GM21360 (cell line): ENCODE results near the gene HOXC9.

ENCODE experiments used
- ATAC-seq: cut with Tn5 transposase; IDR thresholded peaks from one replicate; pipeline ENCODE4 v1.9.1; 2021; ENCODE audit warnings: mild to moderate bottlenecking, moderate library complexity; ENCODE audit not compliant: unreplicated experiment

HOXC9 gene

DNA sequence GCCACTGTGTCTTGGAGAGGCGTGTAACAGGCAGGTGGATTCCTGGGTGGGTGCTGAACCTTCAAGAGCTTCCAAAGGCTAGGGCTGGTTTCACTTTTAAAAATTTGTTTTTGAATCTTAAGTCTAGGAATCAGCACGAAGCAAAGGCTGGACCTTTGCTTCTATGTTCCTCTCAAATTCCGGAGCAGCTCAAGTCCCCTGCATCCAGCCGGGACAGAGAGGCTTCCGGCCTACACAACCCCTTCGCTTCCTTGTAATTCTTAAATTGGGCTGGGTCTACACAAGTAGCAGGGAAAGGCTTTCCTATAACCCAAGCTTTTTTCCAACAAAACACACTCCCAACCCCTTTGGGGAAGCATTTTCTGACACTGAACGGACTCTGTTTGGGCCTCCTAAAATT lies 37.0 kb upstream of the HOXC9 start:
- no peak for ATAC-seq

- ATAC-seq = no peak
Observed at GRCh38 chr12:53963434-53964314, 36.3 kb upstream of the HOXC9 start.

- ATAC-seq = no peak
Observed at GRCh38 chr12:53964315-53964713, 35.6 kb upstream of the HOXC9 start.

DNA sequence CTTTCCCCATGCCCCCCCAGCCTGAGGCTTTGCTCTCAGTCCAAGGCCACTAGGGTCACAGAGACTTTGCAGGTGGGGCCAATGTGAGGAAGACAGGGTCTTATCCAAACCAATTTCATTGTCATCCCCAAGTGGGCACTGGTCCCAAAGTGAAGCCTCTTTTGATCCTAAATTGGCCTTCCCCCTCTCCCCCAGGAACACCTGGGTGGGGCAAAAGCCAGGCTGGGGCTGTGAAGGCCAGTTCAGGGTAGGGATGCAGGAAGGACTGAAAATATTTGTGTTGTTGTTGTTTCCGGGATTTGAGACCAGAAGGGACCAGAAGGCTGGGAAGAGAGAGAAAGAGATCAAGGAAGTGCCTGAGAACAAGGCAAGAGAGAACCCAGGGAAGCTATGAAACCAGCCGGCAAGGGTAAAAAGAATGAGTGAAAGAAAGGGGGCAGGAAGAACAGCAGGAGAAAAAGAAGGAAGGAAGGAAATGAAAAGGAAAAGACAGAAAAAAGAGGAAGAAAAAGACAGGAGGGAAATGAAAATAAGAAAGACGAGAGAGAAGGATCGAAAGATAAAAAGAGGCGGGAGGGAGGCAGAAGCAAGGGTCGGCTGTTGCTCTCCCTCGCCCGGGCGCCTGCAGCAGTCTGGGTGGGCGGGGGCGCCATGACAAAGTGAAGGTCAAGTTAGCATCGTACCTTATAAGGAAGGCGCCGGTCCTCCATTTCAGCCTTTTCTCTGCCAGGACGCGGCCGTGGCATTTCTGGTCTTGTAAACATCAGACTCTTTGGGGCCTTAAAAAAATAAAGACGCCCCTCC lies 34.5 kb upstream of the HOXC9 start:
- ATAC-seq = no peak

GRCh38 chr12:53966085-53966384 lies 33.9 kb upstream of the HOXC9 start:
- ATAC-seq = no peak

- ATAC-seq = no peak
Observed at GRCh38 chr12:53966385-53967133, 33.4 kb upstream of the HOXC9 start.

- no peak for ATAC-seq
Observed at GRCh38 chr12:53967421-53967925, 32.5 kb upstream of the HOXC9 start.

DNA sequence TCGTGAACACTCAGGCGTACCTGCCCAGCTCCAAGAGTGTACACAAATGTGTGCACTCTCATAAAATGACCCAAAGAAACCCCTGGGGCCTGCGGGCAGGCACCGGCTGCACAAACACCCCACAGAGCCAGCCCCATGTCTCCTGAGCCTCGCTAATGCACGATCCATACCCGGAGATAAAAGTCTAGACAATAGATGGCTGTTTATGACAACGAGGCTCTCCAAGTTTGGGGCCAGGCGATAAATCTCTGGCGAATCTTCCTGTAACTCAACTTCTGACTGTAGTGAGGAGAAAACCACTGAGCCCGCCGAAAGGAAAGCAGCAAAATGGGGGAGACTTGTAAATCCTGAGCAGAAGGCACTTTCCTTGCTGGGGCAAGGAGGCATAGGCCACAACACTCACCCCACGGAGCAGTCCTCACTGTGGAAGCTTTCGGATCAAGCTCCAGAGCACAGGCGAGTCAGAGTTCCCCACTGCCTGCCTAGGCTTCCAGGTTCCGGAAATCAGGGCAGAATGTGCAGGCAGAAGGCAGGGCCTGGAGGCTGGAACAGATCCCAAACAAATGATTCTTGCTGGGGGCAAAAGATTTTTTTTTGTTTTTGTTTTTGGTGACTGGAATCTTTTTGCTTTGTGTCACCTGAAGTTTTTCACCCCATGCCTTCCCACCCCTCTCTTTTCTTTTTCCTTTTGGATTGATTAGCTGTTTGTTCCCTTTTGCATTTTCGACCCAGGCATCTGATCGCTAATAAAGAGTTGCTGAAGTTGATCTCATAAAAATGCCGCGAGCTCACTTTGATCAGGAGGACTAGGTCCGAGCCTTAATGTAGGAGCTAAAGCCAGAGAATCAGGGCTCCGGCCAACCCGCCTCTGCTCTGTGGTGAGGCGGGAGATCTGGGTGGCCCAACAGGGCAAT lies 31.5 kb upstream of the HOXC9 start:
- no peak for ATAC-seq

GRCh38 chr12:53969588-53970259 lies 30.2 kb upstream of the HOXC9 start:
- ATAC-seq = no peak

- ATAC-seq = no peak
Observed at GRCh38 chr12:53970451-53970850, 29.5 kb upstream of the HOXC9 start.

- ATAC-seq = no peak
Observed at GRCh38 chr12:53971129-53971528, 28.8 kb upstream of the HOXC9 start.

DNA sequence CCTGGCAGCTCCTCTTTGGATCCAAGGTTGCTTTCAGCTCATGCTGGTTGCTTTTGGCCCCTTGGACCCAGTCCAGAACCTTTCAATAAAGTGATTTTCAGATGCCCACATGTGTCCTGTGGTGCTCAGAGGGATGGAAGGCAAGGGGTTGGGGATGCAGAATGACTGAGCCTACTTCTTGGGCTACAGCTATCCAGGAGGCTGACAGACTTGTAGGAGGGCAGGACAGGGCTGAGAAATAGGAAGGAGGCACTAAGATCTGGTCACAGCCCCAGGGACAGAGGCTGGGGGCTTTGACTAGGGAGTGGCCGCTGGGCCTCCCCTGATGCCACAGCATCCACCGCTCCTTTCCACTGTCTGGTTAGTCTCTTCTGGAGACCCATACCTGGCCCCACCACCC lies 28.3 kb upstream of the HOXC9 start:
- no peak for ATAC-seq

- ATAC-seq = no peak
Observed at GRCh38 chr12:53972152-53972702, 27.7 kb upstream of the HOXC9 start.

GRCh38 chr12:53972722-53973235 lies 27.2 kb upstream of the HOXC9 start, which contains the start of gene HOXC11:
TSS of gene HOXC11 (plus strand) at chr12:53973126. CDS start at chr12:53973242, 116 bp downstream.
- ATAC-seq = no peak

DNA sequence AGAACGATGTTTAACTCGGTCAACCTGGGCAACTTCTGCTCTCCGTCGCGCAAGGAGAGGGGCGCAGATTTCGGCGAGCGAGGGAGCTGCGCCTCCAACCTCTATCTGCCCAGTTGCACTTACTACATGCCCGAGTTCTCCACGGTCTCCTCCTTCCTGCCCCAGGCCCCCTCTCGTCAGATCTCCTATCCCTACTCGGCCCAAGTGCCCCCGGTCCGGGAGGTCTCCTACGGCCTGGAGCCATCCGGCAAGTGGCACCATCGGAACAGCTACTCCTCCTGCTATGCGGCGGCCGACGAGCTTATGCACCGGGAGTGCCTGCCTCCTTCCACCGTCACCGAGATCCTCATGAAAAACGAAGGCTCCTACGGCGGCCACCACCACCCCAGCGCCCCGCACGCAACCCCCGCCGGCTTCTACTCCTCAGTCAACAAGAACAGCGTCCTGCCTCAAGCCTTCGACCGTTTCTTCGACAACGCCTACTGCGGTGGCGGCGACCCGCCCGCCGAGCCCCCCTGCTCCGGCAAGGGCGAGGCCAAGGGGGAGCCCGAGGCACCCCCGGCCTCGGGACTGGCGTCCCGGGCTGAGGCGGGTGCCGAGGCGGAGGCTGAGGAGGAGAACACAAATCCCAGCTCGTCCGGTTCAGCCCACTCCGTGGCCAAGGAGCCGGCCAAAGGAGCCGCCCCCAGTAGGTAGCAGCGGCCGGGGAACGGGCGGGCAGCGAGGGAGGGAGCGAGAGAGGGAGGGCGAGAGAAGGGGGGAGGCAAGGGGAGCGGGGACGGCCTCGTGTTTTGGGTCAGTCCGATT lies 26.5 kb upstream of the HOXC9 start:
- no peak for ATAC-seq

- ATAC-seq = no peak
Observed at GRCh38 chr12:53974084-53975063, 25.6 kb upstream of the HOXC9 start, which contains the start of gene HOTAIR. TSS of gene HOTAIR (minus strand) at chr12:53974954.

DNA sequence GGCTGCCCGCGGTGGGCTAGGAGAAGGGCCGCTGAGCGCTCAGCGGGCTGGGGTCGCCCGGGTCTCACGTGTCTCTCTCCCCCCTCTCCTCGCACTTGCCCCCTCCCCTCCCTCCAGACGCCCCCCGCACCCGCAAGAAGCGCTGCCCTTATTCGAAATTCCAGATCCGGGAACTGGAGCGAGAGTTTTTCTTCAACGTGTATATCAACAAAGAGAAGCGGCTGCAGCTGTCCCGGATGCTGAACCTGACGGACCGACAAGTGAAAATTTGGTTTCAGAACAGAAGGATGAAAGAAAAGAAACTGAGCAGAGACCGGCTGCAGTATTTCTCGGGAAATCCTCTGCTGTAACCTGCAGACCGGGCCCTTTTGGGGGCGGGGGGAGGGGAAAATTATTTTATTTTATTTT lies 24.9 kb upstream of the HOXC9 start:
- no peak for ATAC-seq
